HepG2 (cell line): ENCODE measurements around the gene ZNF483. TPM values are rescaled to one million over a fixed set of nuclear protein-coding genes. Genes with fewer than 3 reads are reported as not detected.
"Not testable (repeated sequence)": the region's sequence is repeated elsewhere in the genome, so short reads cannot be mapped to it uniquely, and the experiment has no call there.

Source experiments
- ATAC-seq: fragments of 200-7000 bp; cut with Tn5 transposase; 3 replicates; pipeline ENCODE4 v1.9.1; 2020; ENCODE audit warnings: mild to moderate bottlenecking, moderate library complexity
- BruUV-seq: library from RNA; stranded (reverse); fragments of 400-500 nt; replicated peaks from 2 replicates; lab custom pipeline; 2021; lab: Mats Ljungman, UMichigan
- CTCF ChIA-PET: fragments of 300-600 bp; formaldehyde crosslinking; extraction: SDS; loops from one replicate; lab custom pipeline; 2021; ENCODE audit warnings: low total read pairs, inconsistent platforms, low intra/inter-chr PET ratio; lab: Yijun Ruan, JAX
- POLR2A ChIA-PET: fragments of 350-600 bp; sonication (Branson Sonifier 250); formaldehyde crosslinking; loops from one replicate; lab custom pipeline; 2020; ENCODE audit warnings: antibody characterized with exemption, inconsistent platforms; lab: Yijun Ruan, JAX
- DNase-seq: peaks from one replicate; pipeline ENCODE4 v3.0.0-alpha.2; 2015; ENCODE audit warnings: low spot score
- FAIRE-seq: peaks from 3 replicates; lab custom pipeline; 2011; peaks lifted over from hg19 to GRCh38; lab: Jason Lieb, UNC
- H2AFZ ChIP-seq: one replicate; pipeline ENCODE4 v1.6.1; 2011; ENCODE audit warnings: low read length, inconsistent platforms
- H3K27ac ChIP-seq: fragments of 300-600 bp; 3 replicates; pipeline ENCODE4 v1.8.0; 2011; ENCODE audit warnings: mixed run types, mild to moderate bottlenecking, mixed read lengths, low read length, inconsistent platforms; ENCODE audit not compliant: insufficient read depth; ENCODE audit errors: extremely low read length
- H3K27me3 ChIP-seq, 2 experiments: fragments of 200-600 bp in 1 of 2; 2 replicates in 1 of 2; 3 replicates in 1 of 2; pipeline versions ENCODE4 v1.6.0 to v1.8.0; 2011; ENCODE audit warnings: low read length in 2 of 2, mild to moderate bottlenecking in 2 of 2, moderate library complexity in 2 of 2, inconsistent platforms in 1 of 2; ENCODE audit not compliant: insufficient read depth in 2 of 2, control insufficient read depth in 1 of 2
- H3K36me3 ChIP-seq, 2 experiments: fragments of 200-600 bp in 1 of 2; replicated peaks in 1 of 2; 2 replicates in 1 of 2; 3 replicates in 1 of 2; pipeline versions ENCODE4 v1.5.1 to v1.8.0; 2011; ENCODE audit warnings: low read length in 2 of 2, inconsistent platforms in 1 of 2; ENCODE audit not compliant: insufficient read depth in 2 of 2, control insufficient read depth in 1 of 2
- H3K4me1 ChIP-seq: 2 replicates; pipeline ENCODE4 v1.5.1; 2012; ENCODE audit warnings: low read length, inconsistent platforms; ENCODE audit not compliant: insufficient read depth
- H3K4me2 ChIP-seq: 2 replicates; pipeline ENCODE4 v1.6.0; 2011; ENCODE audit warnings: low read depth, low read length, inconsistent platforms
- H3K4me3 ChIP-seq, 3 experiments: fragments of 200-600 bp in 1 of 3; sonication (generic), shearing (Covaris generic) in 1 of 3; replicated peaks in 1 of 3; 2 replicates each; pipeline ENCODE4 v1.5.1; 2011 to 2016; ENCODE audit warnings: low read length in 3 of 3, inconsistent platforms in 2 of 3, low read depth in 2 of 3, mild to moderate bottlenecking in 2 of 3, control low read depth in 1 of 3, mixed read lengths in 1 of 3; ENCODE audit not compliant: insufficient read depth in 1 of 3
- H3K79me2 ChIP-seq: one replicate; pipeline ENCODE4 v1.6.1; 2011; ENCODE audit warnings: low read length, inconsistent platforms; ENCODE audit not compliant: insufficient read depth
- H3K9ac ChIP-seq: 2 replicates; pipeline ENCODE4 v1.6.0; 2011; ENCODE audit warnings: mild to moderate bottlenecking, low read depth, low read length, inconsistent platforms; ENCODE audit not compliant: insufficient read depth
- H3K9me3 ChIP-seq: 2 replicates; pipeline ENCODE4 v1.5.1; 2012; ENCODE audit warnings: mild to moderate bottlenecking, low read length
- H4K20me1 ChIP-seq: 2 replicates; pipeline ENCODE4 v1.6.0; 2011; ENCODE audit warnings: inconsistent platforms, mild to moderate bottlenecking, low read length, moderate library complexity; ENCODE audit not compliant: insufficient read depth
- HNF4A ChIP-seq: sonication (generic); formaldehyde crosslinking; IDR thresholded peaks from 2 replicates; pipeline ENCODE4 v1.4.0; 2020; ENCODE audit warnings: missing genetic modification reagents
- HNF4G ChIP-seq, 2 experiments: sonication (generic) in 1 of 2; formaldehyde crosslinking in 1 of 2; IDR thresholded peaks; 2 replicates each; pipeline versions ENCODE4 v1.4.0 to v1.6.1; 2011 to 2020; ENCODE audit warnings: borderline replicate concordance in 2 of 2, low read depth in 2 of 2, mild to moderate bottlenecking in 2 of 2, low read length in 1 of 2, missing genetic modification reagents in 1 of 2, moderate library complexity in 1 of 2
- MEIS1 ChIP-seq: sonication (generic); formaldehyde crosslinking; IDR thresholded peaks from 2 replicates; pipeline ENCODE4 v1.9.0; 2021; ENCODE audit warnings: mild to moderate bottlenecking, missing genetic modification reagents, moderate library complexity, borderline replicate concordance
- ZNF672 ChIP-seq: sonication (generic); formaldehyde crosslinking; IDR thresholded peaks from 2 replicates; pipeline ENCODE4 v1.8.1; 2022; ENCODE audit warnings: missing genetic modification reagents
- WGBS: methylation state at CpG from one replicate; pipeline ENCODE4 v1.1.6; 2017; ENCODE audit warnings: low lambda C conversion rate; 5-methylcytosine and 5-hydroxymethylcytosine counted together
- in situ Hi-C: cut with HindIII; loops from 2 replicates; pipeline ENCODE4 v1.10.0; 2017; ENCODE audit warnings: low pct_unique_long_range_greater_than_20kb; ENCODE audit not compliant: extremely low pct_ligation_motif_present
- intact Hi-C: fragments of 100-400 bp; cut with micrococcal nuclease; formaldehyde crosslinking; loops from one replicate; pipeline ENCODE4 v1.10.0; 2022; ENCODE audit not compliant: unreplicated experiment
- polyA plus RNA-seq, 8 experiments: library from polyadenylated mRNA; depleted of rRNA in 3 of 8; stranded (reverse) in 7 of 8; unstranded in 1 of 8; fragments of >200 nt; fragmentation: Illumina TruSeq in 4 of 8; extraction: Trizol in 4 of 8; gene quantifications; 2 replicates each; pipeline versions ENCODE4 v1.2.1 to v1.2.3, GENCODE V29; 2011 to 2016; ENCODE audit warnings: low read depth in 4 of 8, missing spikeins in 1 of 8, mixed read lengths in 1 of 8; ENCODE audit not compliant: insufficient read depth in 1 of 8
- total RNA-seq, 5 experiments: library from RNA; depleted of rRNA; stranded (reverse); fragments of >200 nt; fragmentation: Illumina TruSeq; extraction: Trizol; gene quantifications; 2 replicates each; pipeline ENCODE4 v1.2.3, GENCODE V29; 2016; ENCODE audit warnings: low read depth in 1 of 5

Gene ZNF483
- total and polyA plus RNA-seq, 2 of the 13 experiments (the other 11 are each of a cell fraction or from before 2014, with no cell fraction given) = 2.0 to 9.5 TPM

DNA sequence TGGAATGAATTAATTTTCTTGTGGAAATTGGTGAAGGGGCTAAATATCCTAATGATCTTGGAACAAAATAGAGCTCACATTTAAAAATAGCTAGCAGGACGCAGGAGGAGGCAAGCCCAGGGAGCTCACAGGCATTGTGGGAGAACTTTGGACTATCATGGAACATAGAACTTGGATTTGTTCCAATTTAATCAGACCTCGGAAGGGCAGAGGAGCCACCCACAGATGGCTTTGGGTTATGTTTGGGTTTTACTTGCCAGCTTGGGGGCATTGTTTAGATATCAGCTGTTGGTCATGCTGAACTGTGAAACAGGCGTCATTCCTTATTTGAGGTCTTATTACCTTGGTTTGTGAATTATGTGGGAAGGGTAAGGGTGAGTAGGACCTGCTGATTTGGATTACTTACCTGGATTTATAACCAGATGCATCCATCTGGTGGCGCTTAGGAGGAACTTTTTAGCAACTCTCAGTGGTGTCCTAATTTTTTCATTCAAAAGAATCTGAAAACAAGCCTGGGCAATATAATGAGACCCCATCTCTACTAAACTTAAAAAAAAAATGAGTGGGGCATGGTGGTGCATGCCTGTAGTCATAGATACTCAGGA is 88.6 kb downstream of the ZNF483 start:
- Histone ChIP-seq H3K27ac (no peak overlapping the region), H3K79me2 (no peaks in the 10 kb centered on the region), H3K4me3 (no peak overlapping the region), H3K4me2 (no peak overlapping the region), H3K9ac (no peak overlapping the region), H3K4me1 (peaks cover 39% of the 10 kb centered on the region), H2AFZ (no peak overlapping the region), H3K9me3 (no peaks in the 10 kb centered on the region), H3K27me3 (no peaks in the 10 kb centered on the region), H4K20me1 (no peaks in the 10 kb centered on the region), H3K36me3 (no peaks in the 10 kb centered on the region)
- BruUV-seq = no TSS peak
- DNase-seq (peak; percentile 62), FAIRE-seq (no peak), ATAC-seq (peak; percentile 66)
- POLR2A ChIA-PET = interaction anchor here (1.4 to 1.7 kb wide), 2 partner anchors 15 to 18 kb away, joined by 8 to 9 read pairs; partner anchors contain the start of gene DNAJC25
- intact Hi-C loops (loop anchor here (2.0 kb wide), 1 partner anchor 15 kb away; the partner anchor contains the start of gene PTGR1), in situ Hi-C loops (no loop called here)
- CTCF ChIA-PET = interaction anchor here (1.5 kb wide), 1 partner anchor 12 kb away, joined by 3 read pairs; no protein-coding TSS in a partner anchor
- WGBS = 19% methylated on average over 4 of the region's 4 CpGs
- TF ChIP-seq MEIS1 (CRISPR knock-in tag) (no peak), HNF4A (CRISPR knock-in tag) (peak; percentile 48; the same call in 1 of the 2 replicates), HNF4G (IDR thresholded peaks at IDR 0.05; ENCODE audit: borderline replicate concordance, low read depth, low read length) (0 out of 2 replicates have a peak, but pooled peaks have one; percentile 36), HNF4G (CRISPR knock-in tag; IDR thresholded peaks at IDR 0.05; ENCODE audit: borderline replicate concordance, low read depth) (no peak)

DNA sequence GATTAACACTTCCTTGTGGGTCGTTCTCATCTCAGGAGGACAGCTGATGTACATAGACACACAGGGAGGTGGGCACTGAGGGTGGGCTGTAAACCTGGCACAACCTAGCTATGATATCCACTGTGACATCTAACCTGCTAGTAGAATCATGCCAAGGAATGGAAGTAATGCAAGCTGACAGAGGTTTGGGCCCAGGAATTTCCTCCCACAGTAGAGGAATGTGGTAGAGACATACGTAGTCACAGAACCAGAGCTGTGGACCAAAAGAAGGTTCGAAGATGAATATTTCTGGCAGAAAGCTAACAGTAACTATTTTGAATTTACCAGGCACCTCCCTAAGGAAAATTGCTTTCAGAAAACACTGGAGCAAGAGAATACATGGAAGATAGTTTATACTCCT is 90.9 kb downstream of the ZNF483 start:
- Histone ChIP-seq H3K9me3 (no peaks in the 10 kb centered on the region), H3K79me2 (no peaks in the 10 kb centered on the region), H3K27ac (no peak overlapping the region), H2AFZ (no peak overlapping the region), H3K36me3 (no peaks in the 10 kb centered on the region), H3K27me3 (no peaks in the 10 kb centered on the region), H3K9ac (no peak overlapping the region), H3K4me3 (no peak overlapping the region), H4K20me1 (no peaks in the 10 kb centered on the region), H3K4me1 (peaks cover 26% of the 10 kb centered on the region), H3K4me2 (no peak overlapping the region)
- no peak for FAIRE-seq
- 16% methylated on average over 3 of the region's 3 CpGs for WGBS
- no TSS peak for BruUV-seq
- POLR2A ChIA-PET = interaction anchor here (2.2 kb wide), 1 partner anchor 17 kb away, joined by 8 read pairs; the partner anchor contains the start of gene PTGR1
- in situ Hi-C loops = no loop called here
- intact Hi-C loops = no loop called here
- no peak for TF ChIP-seq ZNF672
- no peak for DNase-seq
- CTCF ChIA-PET = no interaction called here
- peak; percentile 28; the same call in 1 of the 3 replicates for ATAC-seq

DNA sequence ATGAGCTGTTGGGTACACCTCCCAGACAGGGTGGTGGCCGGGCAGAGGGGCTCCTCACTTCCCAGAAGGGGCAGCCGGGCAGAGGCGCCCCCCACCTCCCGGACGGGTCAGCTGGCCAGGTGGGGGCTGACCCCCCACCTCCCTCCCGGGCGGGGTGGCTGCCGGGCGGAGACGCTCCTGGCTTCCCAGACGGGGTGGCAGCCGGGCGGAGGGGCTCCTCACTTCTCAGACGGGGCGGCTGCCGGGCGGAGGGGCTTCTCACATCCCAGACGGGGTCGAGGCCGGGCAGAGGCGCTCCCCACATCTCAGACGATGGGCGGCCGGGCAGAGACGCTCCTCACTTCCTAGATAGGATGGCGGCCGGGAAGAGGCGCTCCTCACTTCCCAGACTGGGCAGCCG is 92.4 kb downstream of the ZNF483 start:
- FAIRE-seq, H3K4me3 ChIP-seq, CTCF ChIA-PET: not testable (repeated sequence)

More for the DNA sequence above, 92.4 kb downstream of the ZNF483 start:
- in situ Hi-C loops, POLR2A ChIA-PET, intact Hi-C loops, H4K20me1 ChIP-seq, BruUV-seq, ATAC-seq, H3K9me3 ChIP-seq, H3K27me3 ChIP-seq, H3K4me2 ChIP-seq, H2AFZ ChIP-seq, H3K27ac ChIP-seq, H3K36me3 ChIP-seq, H3K9ac ChIP-seq, DNase-seq, H3K79me2 ChIP-seq: not testable (repeated sequence)
- H3K4me1 ChIP-seq = peaks cover 26% of the 10 kb centered on the region
- 77% methylated on average over 9 of the region's 29 CpGs for WGBS
